Loucy (cell line): ENCODE measurements around the gene TAB3.

Experiments
- H2AFZ ChIP-seq: fragments of 200-600 bp; sonication (generic); 2 replicates; pipeline ENCODE4 v1.6.0; 2016; ENCODE audit warnings: antibody characterized with exemption, mild to moderate bottlenecking, low read length, moderate library complexity
- H3F3A ChIP-seq: fragments of 200-600 bp; 2 replicates; pipeline ENCODE4 v1.6.0; 2016; ENCODE audit warnings: antibody characterized with exemption, low read depth, mild to moderate bottlenecking
- H3K27me3 ChIP-seq: fragments of 200-600 bp; sonication (generic); 2 replicates; pipeline ENCODE4 v1.6.1; 2014; ENCODE audit warnings: low read length, mild to moderate bottlenecking; ENCODE audit not compliant: insufficient read depth, poor library complexity, severe bottlenecking
- H3K36me3 ChIP-seq: fragments of 200-600 bp; sonication (generic); 2 replicates; pipeline ENCODE4 v1.6.1; 2016; ENCODE audit warnings: low read length; ENCODE audit not compliant: insufficient read depth
- H3K4me1 ChIP-seq: fragments of 200-600 bp; sonication (generic); 2 replicates; pipeline ENCODE4 v1.5.1; 2014; ENCODE audit warnings: low read length, mild to moderate bottlenecking; ENCODE audit not compliant: insufficient read depth, poor library complexity, severe bottlenecking
- H3K4me2 ChIP-seq: fragments of 200-600 bp; sonication (generic); 2 replicates; pipeline ENCODE4 v1.6.0; 2014; ENCODE audit warnings: antibody characterized with exemption, low read length, low read depth, mild to moderate bottlenecking; ENCODE audit not compliant: poor library complexity, severe bottlenecking
- H3K4me3 ChIP-seq: fragments of 200-600 bp; sonication (generic); 2 replicates; pipeline ENCODE4 v1.5.1; 2014; ENCODE audit warnings: low read length, mild to moderate bottlenecking, mixed read lengths; ENCODE audit not compliant: poor library complexity, severe bottlenecking
- H3K79me2 ChIP-seq: fragments of 200-600 bp; sonication (generic); 2 replicates; pipeline ENCODE4 v1.6.1; 2014; ENCODE audit warnings: low read length; ENCODE audit not compliant: insufficient read depth
- H3K9ac ChIP-seq: fragments of 200-600 bp; sonication (generic); 2 replicates; pipeline ENCODE4 v1.6.0; 2014; ENCODE audit warnings: mild to moderate bottlenecking, low read depth, low read length, moderate library complexity; ENCODE audit not compliant: poor library complexity, severe bottlenecking
- H3K9me2 ChIP-seq: fragments of 200-600 bp; sonication (generic); replicated peaks from 2 replicates; pipeline ENCODE4 v1.6.1; 2016; ENCODE audit warnings: low read depth, low read length, mixed read lengths
- H3K9me3 ChIP-seq: fragments of 200-600 bp; sonication (generic); 2 replicates; pipeline ENCODE4 v1.6.1; 2014; ENCODE audit warnings: mild to moderate bottlenecking, antibody characterized with exemption, low read length, low read depth; ENCODE audit not compliant: insufficient read depth
- H4K20me1 ChIP-seq: fragments of 200-600 bp; sonication (generic); 2 replicates; pipeline ENCODE4 v1.6.0; 2014; ENCODE audit warnings: antibody characterized with exemption, low read length, mild to moderate bottlenecking; ENCODE audit not compliant: insufficient read depth, poor library complexity, severe bottlenecking
- EZH2phosphoT487 ChIP-seq: fragments of 200-600 bp; IDR thresholded peaks from 2 replicates; pipeline ENCODE4 v1.6.1; 2018; ENCODE audit warnings: antibody characterized with exemption, mild to moderate bottlenecking, moderate library complexity, borderline replicate concordance
- TF ChIP-seq, protein P1 (sequence below): fragments of 200-600 bp; sonication (generic); conservative IDR thresholded peaks from 2 replicates; pipeline ENCODE4 v1.5.1; 2014; ENCODE audit warnings: mild to moderate bottlenecking, antibody characterized with exemption, low read length

Gene TAB3

GRCh38 chrX:30831082-30831481 lies 58.0 kb downstream of the TAB3 start:
- no peaks in the 10 kb centered on the region for H3K27me3 ChIP-seq
- H3K4me1 ChIP-seq = no peaks in the 10 kb centered on the region
- H3K9me2 ChIP-seq = no peaks in the 10 kb centered on the region
- H3K4me2 ChIP-seq = no peak overlapping the region
- no peaks in the 10 kb centered on the region for H3K9me3 ChIP-seq
- peaks cover 34% of the 10 kb centered on the region; the same call in 1 of the 2 replicates for H3K36me3 ChIP-seq
- no peaks in the 10 kb centered on the region for H4K20me1 ChIP-seq
- no peak overlapping the region for H3K4me3 ChIP-seq
- no peak for TF ChIP-seq EZH2phosphoT487
- TF ChIP-seq, protein P1, sequence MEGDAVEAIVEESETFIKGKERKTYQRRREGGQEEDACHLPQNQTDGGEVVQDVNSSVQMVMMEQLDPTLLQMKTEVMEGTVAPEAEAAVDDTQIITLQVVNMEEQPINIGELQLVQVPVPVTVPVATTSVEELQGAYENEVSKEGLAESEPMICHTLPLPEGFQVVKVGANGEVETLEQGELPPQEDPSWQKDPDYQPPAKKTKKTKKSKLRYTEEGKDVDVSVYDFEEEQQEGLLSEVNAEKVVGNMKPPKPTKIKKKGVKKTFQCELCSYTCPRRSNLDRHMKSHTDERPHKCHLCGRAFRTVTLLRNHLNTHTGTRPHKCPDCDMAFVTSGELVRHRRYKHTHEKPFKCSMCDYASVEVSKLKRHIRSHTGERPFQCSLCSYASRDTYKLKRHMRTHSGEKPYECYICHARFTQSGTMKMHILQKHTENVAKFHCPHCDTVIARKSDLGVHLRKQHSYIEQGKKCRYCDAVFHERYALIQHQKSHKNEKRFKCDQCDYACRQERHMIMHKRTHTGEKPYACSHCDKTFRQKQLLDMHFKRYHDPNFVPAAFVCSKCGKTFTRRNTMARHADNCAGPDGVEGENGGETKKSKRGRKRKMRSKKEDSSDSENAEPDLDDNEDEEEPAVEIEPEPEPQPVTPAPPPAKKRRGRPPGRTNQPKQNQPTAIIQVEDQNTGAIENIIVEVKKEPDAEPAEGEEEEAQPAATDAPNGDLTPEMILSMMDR = no peak
- H3K79me2 ChIP-seq = no peaks in the 10 kb centered on the region
- no peak overlapping the region for H3K9ac ChIP-seq
- no peaks in the 10 kb centered on the region for H3F3A ChIP-seq
- H2AFZ ChIP-seq = no peak overlapping the region

DNA sequence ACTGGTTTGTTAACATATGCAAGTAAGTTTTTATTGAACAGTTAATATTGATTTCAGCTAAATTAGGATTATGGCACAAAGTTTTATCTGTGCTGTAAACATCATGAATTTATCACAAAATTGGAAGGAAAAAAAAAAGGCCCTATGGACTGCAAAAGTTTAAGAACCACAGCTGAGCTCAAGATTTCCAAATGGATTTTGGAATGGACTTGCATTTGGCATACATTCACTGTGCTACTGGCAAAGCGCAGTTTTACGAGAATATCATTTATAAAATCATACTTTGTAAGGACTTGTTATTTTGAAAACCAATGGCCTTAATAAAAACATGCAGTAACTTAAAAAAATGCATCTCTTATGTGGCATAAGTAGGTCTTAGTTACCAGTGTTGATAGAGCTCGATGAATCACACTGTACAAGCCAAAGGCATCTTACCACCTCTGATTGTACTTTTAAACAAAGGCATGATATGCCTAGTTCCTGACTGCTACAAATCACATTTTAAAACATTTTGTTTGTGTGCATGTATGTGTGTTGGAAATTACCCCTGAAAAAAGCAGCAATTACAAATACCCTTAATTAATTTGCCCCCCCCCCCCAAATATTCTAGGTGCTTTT lies 58.6 kb downstream of the TAB3 start:
- H3K79me2 ChIP-seq = no peaks in the 10 kb centered on the region
- no peak for TF ChIP-seq EZH2phosphoT487
- TF ChIP-seq, protein P1 = no peak
- H3F3A ChIP-seq = no peaks in the 10 kb centered on the region
- no peak overlapping the region for H2AFZ ChIP-seq
- no peak overlapping the region for H3K4me3 ChIP-seq
- H3K27me3 ChIP-seq = no peaks in the 10 kb centered on the region
- no peak overlapping the region for H3K4me2 ChIP-seq
- no peaks in the 10 kb centered on the region for H3K9me3 ChIP-seq
- no peak overlapping the region for H3K9ac ChIP-seq
- H3K9me2 ChIP-seq = no peaks in the 10 kb centered on the region
- no peaks in the 10 kb centered on the region for H3K4me1 ChIP-seq
- H3K36me3 ChIP-seq = peaks cover 34% of the 10 kb centered on the region; the same call in 1 of the 2 replicates
- H4K20me1 ChIP-seq = no peaks in the 10 kb centered on the region

GRCh38 chrX:30824275-30824674 lies 64.8 kb downstream of the TAB3 start:
- no peaks in the 10 kb centered on the region for H3K79me2 ChIP-seq
- H2AFZ ChIP-seq = no peak overlapping the region
- no peak overlapping the region for H3K4me2 ChIP-seq
- no peaks in the 10 kb centered on the region for H4K20me1 ChIP-seq
- no peaks in the 10 kb centered on the region for H3F3A ChIP-seq
- no peaks in the 10 kb centered on the region for H3K9me3 ChIP-seq
- H3K4me1 ChIP-seq = no peaks in the 10 kb centered on the region
- TF ChIP-seq, protein P1 = no peak
- no peak for TF ChIP-seq EZH2phosphoT487
- H3K36me3 ChIP-seq = no peaks in the 10 kb centered on the region; the same call in 1 of the 2 replicates
- no peak overlapping the region for H3K9ac ChIP-seq
- H3K27me3 ChIP-seq = no peaks in the 10 kb centered on the region
- H3K4me3 ChIP-seq = no peak overlapping the region
- no peaks in the 10 kb centered on the region for H3K9me2 ChIP-seq
